ENCODE data around the gene SPEG.

GRCh38 chr2:219447242-219448098 is 12.8 kb downstream of the SPEG start:
- TF ChIP-seq POLR2A (IDR thresholded peaks at IDR 0.05; ENCODE audit: low read depth, low read length) (no peak), POLR2AphosphoS5 (IDR thresholded peaks at IDR 0.05; ENCODE audit: low read depth, low read length) (no peak), SPI1 (IDR thresholded peaks at IDR 0.05; ENCODE audit: low read depth, low read length) (no peak), TAF1 (IDR thresholded peaks at IDR 0.05; ENCODE audit: low read depth, low read length) (no peak), PAX5 (IDR thresholded peaks at IDR 0.05; ENCODE audit: insufficient read depth, low read length, severe bottlenecking) (no peak)
